Epithelial cell of esophagus (primary cell): ENCODE results near the gene CUTA.

Source experiments
- DNase-seq: peaks from one replicate; pipeline ENCODE4 v3.0.0; 2010; ENCODE audit warnings: low read depth
- H3K4me3 ChIP-seq: 2 replicates; pipeline ENCODE4 v1.5.1; 2011; ENCODE audit warnings: mild to moderate bottlenecking, low read length, control low read depth
- TF ChIP-seq, protein P1 (sequence below): IDR thresholded peaks from 2 replicates; pipeline ENCODE4 v1.5.1; 2011; ENCODE audit warnings: low read depth, mild to moderate bottlenecking, low read length, control low read depth, inconsistent platforms; ENCODE audit not compliant: insufficient read depth; ENCODE audit errors: missing control alignments

CUTA gene

DNA sequence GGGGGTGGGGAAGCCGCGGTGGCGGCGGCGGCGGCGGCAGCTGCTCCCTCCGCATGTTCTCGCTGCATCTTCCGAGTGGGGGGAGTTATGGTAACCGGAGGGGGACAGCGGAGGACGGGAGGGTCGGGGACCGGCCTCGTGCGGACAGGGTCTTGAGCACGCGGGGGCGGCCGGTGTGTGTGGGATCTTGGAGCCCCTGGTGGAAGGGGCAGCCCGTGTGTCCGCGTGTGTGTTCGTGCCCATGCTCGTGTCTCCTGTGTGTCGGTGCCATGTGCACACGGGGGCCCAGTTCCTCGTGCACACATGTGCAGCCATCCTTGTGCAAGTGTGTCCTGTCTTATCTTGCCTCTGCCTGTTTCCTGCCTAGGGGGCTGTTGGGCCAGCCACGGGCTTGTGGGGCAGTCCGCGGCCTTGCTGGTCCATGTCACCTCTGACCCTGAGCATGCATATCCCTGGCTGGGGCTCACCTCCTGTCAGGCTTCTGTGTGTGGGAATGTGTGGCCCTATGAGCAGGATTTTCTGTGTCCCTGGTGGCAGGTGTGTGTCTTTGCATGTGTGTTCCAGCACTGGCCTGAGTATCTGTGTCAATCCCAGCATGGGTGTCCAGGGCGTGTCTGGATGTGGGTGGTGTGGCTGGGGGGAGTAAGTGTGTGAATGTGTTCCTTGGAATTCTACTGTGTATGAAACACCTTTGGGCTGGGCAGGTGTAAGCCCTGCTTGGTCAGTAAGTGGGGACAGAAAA is 10.5 kb upstream of the CUTA start:
- H3K4me3 ChIP-seq: peak overlapping the region; percentile 53
- DNase-seq: peak; percentile 70
- TF ChIP-seq, protein P1, sequence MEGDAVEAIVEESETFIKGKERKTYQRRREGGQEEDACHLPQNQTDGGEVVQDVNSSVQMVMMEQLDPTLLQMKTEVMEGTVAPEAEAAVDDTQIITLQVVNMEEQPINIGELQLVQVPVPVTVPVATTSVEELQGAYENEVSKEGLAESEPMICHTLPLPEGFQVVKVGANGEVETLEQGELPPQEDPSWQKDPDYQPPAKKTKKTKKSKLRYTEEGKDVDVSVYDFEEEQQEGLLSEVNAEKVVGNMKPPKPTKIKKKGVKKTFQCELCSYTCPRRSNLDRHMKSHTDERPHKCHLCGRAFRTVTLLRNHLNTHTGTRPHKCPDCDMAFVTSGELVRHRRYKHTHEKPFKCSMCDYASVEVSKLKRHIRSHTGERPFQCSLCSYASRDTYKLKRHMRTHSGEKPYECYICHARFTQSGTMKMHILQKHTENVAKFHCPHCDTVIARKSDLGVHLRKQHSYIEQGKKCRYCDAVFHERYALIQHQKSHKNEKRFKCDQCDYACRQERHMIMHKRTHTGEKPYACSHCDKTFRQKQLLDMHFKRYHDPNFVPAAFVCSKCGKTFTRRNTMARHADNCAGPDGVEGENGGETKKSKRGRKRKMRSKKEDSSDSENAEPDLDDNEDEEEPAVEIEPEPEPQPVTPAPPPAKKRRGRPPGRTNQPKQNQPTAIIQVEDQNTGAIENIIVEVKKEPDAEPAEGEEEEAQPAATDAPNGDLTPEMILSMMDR: peak; percentile 66

DNA sequence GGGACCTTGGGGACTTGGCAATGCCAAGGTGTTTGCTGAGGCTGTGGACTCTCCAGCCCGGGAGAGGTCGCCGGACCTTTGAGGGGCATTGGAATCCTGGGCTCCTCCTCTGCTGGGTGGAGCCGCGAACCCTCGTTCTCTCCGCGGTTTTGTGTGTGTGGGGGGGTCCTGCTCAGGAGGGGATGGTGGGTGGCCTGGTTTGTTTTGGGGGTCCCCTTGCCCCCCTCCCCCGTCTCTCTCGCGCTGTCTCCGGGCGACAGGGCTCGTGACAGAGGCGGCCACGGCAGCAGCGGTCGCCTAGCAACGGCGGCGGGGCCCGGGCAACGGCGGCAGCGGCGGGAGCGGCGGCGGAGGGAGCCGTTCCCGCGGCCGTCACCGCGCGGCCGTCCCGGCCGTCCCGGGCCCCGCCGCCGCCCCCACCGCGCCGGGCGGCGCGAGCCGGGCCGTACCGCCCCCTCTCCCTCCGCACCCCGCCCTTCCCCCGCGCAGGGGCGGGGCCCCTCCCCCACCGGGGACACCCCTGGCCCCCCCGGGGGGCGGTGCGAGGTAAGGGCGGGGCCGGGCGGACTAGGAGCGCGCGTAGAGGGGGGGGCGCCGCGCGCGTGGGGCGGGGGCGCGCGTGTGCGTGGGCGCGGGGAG is 9.8 kb upstream of the CUTA start:
- TF ChIP-seq, protein P1: no peak
- peak; percentile 19 for DNase-seq
- peak overlapping the region; percentile 57 for H3K4me3 ChIP-seq

DNA sequence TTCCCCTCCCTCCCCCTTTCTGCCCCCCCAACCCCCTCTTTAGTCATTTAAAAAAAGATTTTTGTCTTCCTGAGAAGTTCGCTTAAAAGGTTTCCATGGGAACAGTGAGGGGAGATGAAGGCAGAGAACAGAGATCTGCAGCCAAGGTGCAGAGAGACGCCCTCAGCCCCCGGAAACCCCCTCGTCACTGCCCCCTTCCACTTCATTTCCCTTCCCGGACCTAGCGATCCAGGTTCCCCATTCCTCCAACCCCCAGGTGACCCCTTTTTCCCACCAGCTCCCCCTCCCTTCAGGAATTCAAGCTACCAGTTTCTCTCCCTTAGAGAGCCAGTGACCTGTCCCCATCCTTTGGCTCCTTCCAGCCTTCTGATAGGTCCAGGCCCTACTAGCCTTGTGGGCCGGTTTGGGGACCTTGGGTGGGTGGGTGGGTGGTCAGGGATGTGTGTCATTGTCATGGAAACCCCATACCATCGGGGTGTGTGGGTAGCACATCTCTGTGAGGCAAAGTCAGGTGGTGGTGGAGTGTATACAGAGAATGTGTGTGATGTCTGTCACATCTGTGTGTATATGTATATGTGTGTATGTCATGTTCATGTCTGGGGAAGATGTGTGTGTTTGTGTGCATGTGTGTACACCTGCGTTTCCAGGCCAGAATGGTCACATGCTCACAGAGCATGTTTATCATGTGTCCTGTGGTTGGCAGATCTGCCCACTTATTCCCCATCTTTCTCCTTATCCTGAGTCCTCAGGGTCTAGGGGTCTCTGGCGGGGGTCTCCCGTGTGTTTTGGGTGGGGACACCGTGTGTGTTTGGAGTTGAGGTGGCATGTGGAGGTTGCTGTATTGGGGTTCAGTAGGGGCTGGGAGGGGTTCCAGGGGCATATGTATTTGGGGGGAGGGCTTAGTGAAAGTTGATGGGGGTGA is 8.9 kb upstream of the CUTA start:
- TF ChIP-seq, protein P1: no peak
- H3K4me3 ChIP-seq: peak overlapping the region; percentile 78
- peak; percentile 31 for DNase-seq

DNA sequence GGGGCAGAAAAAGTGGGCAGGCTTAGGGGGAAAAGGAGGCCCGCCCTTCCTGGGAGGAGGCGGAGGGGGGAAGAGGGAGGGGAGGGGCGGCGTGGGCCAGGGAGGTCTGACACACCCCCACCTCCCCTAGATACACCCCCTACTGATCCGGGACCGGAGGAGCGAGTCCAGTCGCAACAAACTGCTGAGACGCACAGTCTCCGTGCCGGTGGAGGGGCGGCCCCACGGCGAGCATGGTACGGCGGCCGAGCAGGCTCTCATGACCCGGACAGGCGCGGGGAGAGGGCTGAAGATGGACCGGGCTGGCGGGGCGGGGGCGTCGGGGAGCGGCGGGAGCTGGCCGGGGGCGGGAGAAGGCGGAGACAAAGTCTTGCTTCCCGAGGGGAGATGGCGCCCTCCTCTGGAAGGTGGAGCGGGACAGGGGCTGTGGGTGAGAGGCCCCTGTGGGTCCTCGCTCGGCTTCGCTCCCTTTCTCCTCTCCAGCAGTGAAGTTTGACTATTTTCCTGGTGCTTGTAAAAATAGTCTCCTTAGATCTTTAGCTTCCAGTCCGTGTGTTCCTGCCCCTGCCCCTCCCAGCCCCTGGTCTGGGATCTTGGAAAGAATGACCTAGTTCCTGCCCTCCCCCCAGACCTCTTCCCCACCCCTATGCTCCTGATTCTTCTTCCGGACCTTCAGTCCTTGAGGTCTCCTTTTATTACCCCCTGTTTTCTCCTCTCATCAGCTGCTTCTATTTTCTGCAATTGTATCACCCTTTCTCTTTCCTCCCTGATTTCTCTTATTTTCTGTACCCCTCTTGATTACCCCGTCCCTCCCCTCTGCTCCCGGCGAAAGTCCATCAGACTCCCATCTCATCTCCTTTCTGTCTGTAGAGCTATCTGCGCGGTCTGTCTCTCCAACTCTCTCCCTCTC is 8.0 kb upstream of the CUTA start:
- H3K4me3 ChIP-seq: peak overlapping the region; percentile 78
- TF ChIP-seq, protein P1: peak; percentile 62
- DNase-seq: peak; percentile 86

DNA sequence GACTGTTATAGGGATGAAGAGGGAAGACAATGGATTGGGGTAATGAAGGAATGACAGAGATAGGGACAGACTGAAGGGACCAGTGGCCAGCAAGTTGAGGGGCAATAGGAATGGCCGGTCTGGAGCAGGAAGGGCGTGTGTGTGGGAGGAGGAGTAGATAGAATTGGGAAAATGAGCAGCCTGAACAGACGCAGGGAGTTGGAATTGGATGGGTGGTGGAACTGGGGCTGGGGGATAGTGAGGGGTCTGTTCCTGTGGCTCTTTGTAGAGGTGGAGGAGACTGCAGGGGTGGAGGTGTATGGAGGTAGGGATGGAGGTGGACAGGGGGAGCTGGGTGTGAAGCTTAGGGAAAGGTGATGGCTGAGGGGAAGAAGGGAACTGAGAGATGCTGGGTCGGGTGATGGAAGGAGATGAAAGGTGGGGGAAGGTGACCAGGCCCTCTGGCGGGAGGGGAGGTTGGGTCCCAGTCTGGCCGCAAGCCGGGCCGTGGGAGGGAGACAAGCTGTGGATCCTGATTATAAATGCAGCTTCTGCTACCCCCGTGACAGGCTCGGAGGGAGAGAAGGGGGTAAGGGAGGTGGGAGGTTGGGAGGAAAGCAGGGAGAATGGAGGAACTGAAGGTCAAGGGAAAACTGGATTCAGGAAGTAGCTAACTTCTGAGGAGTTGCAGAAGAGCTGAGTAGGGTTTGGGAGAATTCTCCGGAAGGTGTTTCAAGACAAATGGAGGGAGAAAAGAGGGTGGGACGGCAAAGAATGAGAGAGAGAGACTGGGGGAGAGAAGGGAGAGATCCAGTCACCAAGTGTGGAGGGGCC is 7.2 kb upstream of the CUTA start:
- TF ChIP-seq, protein P1: no peak
- peak overlapping the region; percentile 78 for H3K4me3 ChIP-seq
- no peak for DNase-seq

DNA sequence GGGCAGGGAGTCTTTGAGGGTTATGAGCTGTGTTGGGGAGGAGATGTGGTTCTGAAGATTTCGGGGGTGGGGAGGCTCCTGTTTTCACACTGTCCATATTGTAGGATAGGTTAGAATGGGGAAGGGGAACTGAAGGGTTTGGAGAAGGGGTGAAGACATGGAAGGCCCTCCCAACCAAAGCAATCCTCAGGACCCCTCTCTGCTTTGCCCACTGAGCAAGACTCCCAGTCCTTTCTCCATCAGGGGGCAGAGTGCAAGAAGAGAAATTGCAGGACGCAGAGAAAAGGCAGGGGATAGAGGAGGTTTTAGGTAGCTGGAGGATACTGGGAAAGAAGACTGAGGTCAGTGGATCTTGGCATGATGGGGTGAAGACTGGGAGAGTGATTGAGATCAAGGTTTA is 5.9 kb upstream of the CUTA start:
- H3K4me3 ChIP-seq: no peak overlapping the region
- DNase-seq: no peak
- TF ChIP-seq, protein P1: no peak
